GM21619 (cell line): Measurements from ENCODE around the gene STXBP6.
"Not testable (repeated sequence)": the region's sequence is repeated elsewhere in the genome, so short reads cannot be mapped to it uniquely, and the experiment has no call there.

Experiments
- ATAC-seq: cut with Tn5 transposase; IDR thresholded peaks from one replicate; pipeline ENCODE4 v1.9.1; 2021; ENCODE audit not compliant: unreplicated experiment

Gene STXBP6

DNA sequence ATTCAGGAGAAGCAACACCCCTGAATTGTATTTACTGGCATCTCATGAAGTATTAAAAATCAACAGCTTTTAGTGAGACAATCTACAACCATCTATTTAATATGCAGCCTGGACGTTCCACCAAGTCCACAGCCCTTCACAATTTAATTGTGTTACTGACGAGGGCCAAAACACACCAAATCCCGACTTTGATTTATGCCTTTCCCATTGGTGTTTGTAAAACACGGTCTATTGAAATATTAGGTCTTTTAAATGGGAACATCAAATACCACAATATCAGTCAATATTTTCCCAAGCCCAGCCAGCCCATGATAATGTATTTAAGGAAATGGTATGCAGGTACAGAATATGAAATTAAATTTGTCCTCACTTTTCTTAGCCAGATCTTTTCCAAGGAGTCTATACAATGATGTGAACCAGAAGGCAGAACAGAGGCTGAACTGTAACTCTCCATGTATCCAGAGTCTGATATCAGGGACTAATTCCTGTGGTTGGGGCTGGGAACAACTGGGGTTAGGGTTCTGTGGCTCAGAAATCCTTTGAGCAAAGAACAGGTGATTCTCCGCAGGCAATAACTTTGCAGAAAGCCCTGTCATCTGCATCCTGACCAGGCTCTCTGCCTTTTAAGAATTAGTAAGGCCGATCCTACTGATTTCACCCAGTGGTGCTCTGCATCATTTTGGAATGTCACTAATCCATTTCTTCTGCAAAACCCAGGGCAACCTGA is 236.7 kb downstream of the STXBP6 start:
- no peak for ATAC-seq

DNA sequence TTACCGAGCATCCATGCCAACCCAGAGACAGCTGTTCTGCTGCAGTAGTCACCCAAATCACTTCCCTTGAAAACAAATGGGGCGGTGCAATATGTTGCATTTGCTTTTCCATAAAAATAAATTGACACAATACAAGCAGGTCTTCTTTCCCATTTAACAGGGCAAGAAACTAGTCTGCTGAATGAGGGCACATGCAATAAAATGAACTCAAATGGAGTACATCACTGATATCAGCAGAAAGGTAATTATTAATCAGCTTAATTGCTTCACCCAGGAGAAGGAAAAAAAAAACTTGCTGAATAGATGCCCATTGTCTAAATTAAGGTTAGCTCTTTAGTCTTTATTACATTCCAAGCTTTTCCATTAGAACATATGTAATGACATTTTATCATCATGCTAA is 240.8 kb downstream of the STXBP6 start:
- ATAC-seq: no peak

DNA sequence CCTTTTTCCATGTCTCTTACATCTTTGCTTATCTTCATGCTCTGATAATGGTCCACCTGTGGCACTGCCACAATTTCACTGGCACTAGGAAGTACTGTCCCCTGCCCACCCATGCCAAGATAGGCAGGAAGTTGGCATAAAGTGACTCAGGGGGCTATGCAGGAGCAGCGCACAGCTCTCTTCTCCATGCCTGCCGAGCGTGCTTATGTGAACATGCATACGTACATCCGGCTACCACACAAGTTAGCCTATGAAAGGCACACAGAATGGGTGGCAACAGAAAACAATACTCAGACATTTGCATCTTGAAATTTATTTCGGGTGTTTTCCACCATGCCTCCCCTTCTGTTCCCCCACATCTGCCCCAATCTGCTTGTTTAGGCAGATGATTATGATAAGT is 241.5 kb downstream of the STXBP6 start:
- ATAC-seq: no peak

DNA sequence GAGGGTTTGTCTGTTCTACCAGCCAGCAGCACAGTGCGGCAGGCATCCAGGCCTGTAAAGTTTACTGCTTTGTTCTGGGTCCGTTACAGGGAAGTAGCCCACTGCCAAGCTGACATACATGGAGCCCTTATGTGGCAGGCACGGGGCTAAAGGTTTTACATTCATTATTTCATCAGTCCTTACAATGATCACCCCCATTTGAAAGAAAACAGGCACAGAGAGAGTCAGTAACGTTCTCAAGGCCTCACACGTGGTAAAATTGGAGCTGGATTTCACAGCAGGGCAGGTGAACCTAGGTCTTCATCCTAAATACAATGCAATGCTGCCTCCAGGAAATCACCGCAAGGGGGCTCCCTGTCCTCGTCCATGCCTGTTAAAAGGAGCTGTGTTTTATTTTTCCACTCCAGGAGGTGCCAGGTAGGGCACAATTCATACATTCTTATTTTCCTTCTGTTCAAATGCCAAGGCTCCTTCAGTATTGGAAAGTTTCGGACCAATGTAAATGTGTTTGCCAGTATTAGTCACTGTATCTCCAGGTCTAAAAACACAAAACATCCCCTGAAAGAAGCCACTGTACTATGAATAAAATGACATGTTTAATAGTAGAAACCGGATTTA is 243.8 kb downstream of the STXBP6 start:
- no peak for ATAC-seq

DNA sequence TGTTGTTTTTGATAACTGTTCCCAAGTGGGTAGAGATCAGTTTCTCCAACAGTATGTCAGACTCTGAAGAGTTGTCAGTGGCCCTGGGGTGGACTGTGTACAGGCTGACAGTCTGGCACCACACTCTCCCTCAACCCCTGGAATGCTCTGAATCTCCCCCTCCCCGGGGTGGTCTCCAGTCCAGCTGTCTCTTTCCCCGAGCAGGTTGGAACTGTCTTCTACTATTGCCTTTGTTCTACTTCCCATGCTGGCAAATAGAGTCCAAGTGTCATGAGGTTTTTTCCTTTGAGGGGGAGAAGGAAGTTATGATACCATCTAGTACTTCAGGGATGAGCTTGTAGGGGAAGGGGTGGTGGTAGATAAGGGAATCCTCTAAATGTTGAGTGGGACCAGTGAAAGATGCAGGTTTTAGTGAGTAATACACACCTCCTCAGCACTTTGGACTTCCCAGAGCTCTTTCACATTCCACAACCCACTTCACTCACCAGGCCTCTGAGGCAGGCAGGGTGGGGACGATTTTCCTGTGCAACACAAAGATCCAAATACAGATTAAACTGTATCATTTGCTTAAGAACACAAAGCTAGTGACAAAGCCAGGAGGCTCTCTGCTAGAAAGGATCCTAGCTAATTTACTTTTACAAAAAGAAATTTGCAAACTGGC is 245.3 kb downstream of the STXBP6 start:
- ATAC-seq: no peak

DNA sequence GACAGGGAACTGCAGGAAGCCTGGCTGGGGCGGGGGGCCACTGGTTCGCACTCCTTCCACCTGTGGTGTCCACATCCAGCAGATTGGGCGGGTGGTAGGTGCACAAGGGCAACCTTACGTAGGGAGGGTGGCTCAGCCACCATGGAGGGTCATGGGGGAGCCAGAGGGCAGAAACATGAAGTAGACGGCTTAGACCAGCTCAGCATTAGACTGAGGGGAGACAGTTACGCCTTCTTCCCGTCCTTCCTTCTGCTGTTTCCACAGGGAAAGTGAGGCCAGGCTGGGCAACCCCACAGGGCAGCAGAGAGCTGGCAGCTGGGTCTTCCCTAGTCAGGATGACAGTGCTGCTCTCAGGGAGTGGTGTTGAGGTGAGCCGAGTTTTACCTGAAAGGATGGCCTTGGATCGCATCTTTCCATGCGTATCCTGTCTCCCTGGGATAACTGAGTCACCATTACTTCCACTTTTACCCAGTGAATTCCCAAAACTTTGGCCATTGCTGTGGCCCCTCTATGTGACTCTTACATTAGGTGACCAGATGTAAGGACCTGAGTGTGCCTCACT is 245.9 kb downstream of the STXBP6 start:
- ATAC-seq: no peak

DNA sequence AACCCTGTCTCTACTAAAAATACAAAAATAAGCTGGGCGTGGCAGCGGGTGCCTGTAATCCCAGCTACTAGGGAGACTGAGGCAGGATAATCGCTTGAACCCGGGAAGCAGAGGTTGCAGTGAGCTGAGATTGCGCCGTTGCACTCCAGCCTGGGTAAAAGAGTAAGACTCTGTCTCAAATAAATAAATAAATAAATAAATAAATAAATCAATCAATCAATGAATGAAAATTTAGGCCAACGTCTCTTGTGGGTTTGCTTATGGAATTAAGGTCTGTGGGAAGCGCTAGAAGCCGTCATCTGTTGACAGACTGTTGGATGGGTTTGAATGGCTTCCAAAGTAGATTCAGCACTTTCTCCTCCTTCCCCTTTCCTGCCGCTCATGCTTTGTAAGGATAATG is 246.5 kb downstream of the STXBP6 start:
- ATAC-seq: not testable (repeated sequence)

DNA sequence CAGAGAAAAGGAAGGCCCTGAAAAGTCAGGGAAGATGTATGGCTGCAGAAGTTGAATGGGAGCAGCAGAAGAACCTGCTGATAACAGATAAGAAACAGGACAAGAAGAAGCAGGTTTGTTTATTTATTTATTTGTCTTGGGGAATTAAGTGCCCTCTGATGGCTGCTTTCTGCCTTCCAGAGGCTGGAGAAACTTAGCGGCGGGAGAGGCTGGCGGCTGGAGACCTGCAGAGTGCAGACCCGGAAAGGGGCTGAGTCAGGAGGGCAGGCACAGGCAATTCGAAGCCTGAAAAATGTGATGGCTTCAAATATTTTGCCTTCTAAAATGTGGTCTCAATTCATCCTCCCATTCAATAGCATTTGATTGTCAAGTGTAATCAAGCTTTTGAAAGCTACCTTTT is 247.7 kb downstream of the STXBP6 start:
- no peak for ATAC-seq

DNA sequence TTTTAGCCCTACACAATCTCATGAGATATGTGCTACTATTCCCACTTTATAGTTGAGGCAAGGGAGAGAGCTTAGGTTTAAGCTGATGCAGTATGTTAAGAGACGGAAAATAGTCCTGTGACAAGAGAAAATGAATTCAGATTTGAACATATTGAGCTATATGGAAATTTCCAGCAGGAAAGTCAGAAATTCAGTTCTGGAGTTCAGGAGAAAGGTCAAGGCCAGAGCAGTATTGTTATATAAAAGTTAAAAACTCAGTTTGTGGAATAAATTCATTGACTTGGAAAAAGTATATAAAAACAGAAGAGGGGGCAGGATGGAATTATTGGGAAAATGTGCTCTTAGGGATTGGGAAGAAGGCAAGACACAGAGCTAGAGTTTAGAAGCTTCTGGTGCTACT is 248.9 kb downstream of the STXBP6 start:
- no peak for ATAC-seq

DNA sequence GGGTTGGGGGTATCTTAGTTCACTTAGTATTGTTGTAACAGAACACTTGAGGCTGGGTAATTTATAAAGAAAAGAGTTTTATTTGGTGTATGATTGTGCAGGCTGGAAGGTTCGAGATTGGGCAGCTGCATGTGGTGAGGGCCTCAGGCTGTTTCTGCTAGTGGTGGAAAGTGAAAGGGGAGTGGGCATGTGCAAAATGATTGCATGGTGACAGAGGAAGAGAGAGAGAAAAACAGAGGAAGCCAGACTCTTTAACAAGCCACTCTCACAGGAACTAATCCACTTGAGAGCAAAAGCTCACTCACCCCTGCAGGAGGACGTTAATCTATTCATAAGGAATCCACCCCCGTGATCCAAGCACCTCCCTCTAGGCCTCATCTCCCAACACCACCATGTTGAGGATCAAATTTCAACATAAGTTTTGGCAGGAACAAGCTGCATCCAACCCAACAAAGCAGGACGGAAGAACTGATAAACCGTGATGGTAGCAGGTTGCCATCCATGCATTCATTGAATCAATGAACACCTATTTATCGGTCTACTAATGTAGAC is 251.0 kb downstream of the STXBP6 start:
- no peak for ATAC-seq

DNA sequence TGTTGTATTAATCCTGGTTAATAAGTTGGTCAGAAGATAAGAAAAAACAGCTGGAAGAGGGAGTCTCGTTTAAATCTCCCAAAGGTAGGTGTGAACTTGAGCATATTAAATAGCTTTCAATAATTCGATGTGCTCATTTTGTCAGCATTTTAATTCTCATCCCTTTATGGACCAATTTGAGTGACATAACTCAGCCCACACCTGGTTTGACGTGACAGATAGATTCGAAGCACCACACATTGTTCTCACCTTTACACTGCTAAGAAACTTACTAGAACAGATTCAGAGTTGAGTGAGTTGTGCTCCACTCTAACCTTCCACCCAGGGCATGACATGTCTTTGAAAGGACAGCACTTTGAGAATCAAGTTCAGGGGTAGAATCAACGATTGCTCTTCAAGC is 254.5 kb downstream of the STXBP6 start:
- no peak for ATAC-seq

DNA sequence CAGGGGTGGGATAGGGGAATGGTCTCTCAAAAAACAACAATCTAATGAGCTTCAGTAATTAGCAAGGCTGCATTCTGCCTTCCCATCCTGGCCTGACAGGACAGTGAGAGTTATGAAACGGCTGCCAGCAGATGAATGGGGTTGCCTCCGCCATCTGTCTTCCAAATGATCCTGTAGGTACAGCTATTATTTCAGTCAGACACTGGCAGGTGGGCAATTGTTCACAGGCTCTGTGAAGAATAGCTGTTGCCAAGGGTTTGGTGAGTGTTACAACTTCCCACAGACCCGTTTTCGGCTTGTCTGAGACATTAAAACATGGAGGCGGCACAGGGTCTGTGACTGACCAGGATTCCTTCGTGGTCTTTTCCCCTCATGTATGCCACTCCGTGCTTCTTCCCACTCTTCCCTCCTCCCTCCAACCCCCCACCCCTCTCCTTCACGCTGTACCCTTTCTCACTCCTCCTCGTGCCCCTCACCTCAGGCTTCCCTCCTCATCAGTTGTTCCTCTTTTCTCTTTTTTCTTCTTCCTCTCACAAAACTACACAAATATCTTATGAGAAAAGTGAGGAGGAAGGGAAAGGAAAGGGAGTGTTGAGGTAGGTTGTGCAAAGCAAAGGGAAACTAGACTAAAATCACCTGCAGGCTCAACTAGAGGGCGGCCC is 255.2 kb downstream of the STXBP6 start:
- no peak for ATAC-seq

DNA sequence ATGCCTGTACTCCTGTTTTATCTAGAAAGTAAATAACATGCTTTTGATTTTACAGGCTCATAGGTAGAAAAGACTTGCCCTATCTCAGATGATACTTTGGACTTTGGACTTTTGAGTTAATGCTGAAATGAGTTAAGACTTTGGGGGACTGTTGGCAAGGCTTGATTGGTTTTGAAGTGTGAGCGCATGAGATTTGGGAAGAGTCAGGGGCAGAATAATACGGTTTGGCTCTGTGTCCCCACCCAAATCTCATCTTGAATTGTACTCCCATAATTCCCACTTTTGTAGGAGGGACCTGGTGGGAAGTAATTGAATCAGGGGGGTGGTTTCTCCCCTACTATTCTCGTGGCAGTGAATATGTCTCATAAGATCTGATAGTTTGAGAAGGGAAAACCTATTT is 259.8 kb downstream of the STXBP6 start:
- no peak for ATAC-seq

DNA sequence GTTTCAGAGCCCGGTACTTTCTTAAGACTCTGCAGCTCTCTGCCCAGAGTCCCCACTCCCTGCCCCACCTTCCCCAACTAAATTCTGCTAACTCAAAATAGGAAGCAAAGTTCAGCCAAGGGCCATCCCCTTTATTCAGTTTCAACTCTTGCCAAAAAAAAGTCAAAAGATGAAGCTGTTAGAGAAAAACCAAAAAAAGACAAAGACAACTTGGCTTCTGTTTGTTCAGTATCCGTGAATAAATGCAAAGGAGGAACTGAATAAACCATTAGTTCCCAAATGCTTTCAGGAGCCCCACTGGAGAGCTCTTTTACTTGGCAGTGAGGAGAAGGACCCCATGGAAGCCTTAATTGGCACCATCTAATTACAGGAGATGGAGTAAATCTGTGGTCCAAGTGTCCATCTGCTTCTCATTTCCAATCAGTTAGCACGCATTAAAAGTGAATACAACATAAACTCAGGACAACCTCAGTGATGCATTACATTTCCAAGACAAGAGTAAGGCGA is 260.5 kb downstream of the STXBP6 start:
- ATAC-seq: no peak

DNA sequence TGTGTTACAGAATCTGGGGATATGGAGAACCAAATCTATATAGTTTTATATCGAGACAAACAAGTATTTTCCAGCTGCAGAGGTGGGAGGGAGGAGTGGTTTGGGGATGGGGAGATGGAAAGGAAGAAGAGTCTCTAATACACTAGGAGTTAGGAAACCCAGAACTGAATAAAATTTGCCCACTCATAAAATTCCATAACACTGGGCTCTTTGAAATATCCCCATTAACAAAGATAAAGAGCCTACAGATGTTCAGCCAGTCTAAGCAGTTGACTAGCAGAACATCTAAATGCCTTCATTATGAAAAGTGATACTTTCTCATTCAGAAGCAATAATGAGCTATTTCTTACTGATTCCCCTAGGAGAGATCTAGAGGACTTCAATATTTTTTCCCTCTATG is 264.2 kb downstream of the STXBP6 start:
- ATAC-seq: no peak

DNA sequence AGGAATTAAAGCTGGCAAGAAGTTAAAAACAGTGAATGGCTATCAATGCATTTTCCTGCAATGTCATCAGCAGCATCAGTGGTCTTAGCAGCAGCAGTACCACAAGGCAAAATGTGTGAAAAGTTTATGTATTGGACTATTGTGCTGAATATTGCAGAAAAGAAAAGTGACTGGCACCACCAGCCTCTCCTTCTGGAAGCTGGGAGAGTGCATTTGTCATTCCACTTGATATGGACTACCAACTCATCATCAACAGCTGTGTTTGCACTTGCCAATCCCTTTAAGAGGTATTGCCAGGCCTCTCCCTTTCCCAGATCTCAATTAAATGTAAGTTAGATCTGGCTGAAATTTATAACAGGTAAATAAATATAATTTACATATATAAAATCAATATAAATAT is 265.0 kb downstream of the STXBP6 start:
- no peak for ATAC-seq

DNA sequence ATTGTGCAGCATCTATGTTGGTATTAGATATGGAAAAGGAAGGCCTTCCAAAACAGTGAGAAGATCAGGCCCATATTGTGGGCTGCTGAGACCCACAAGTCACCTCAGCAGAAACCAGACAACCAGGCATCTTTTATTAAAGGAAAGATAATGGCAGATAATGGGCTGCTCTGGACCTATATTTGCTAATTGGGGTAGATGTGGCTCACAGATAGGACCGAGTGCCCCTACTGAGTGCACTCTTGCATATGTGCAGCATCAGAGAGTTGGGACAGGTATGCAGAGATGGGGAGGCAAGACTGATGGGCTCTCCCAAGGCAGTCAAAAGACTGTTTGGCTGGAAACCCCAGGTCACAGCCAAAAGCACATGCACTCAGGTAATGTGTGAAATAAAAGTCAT is 266.2 kb downstream of the STXBP6 start:
- ATAC-seq: no peak

DNA sequence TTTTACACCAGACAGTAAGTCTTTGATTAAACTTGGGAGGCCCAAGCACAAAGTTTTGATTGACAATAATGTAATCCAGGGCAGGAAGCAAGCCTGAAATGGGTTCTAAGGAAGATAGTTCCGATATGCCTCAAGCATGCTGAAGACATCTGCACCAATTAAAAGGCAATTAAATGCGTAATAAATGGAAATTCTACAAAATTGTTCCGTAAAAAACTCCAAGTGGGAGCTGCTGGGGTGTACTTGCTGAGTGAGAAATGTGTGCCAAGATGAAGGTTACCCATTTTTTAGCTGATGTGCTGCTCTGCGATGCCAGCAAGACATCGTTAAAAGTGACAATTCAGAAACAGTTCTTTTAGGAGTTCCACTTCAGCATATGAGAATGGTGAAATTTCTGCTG is 269.7 kb downstream of the STXBP6 start:
- ATAC-seq: no peak

DNA sequence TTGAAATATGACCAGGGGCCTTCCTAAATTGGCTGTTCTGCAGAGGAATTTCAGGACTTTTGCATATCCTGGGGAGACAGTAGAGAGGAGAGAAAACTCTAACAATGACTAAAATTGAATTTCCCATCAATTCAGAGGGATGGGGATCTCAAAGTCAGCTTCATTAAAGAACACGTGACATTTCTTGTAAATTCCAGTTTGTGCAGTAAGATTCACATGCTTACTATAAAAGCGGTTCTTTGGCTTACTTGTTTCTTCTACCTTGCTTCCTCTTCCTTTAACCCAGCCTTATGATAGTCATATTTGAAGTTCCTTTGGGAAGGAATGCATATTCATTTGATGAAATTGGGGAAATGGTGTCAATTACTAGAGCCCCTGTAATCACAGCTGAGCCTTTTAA is 272.3 kb downstream of the STXBP6 start:
- no peak for ATAC-seq

DNA sequence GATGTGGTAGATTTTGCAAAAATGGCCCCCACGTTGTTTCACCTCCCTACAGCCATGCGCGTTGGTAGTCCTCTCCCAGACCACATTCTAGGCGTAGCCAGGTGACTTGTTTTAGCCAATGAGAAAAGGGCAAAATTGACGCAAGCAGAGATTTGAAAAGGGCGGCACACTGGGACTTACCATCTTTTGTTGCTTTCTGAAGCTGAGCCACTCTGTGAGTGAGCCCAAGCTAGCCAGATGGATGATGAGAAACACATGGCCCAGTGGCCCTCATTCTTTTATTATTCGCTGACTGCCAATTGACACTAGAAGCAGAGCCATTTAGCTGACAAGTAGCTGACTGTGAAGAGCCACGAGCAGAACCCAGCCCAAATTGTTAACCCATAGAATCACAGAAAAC is 274.0 kb downstream of the STXBP6 start:
- ATAC-seq: no peak
